Amygdala (tissue), 56 donors: ENCODE data around the gene CBARP.

Source experiments
- DNase-seq, 56 donors: peaks; one replicate each; lab custom pipeline; 2025; lab: John Stamatoyannopoulos, UW

Gene CBARP

DNA sequence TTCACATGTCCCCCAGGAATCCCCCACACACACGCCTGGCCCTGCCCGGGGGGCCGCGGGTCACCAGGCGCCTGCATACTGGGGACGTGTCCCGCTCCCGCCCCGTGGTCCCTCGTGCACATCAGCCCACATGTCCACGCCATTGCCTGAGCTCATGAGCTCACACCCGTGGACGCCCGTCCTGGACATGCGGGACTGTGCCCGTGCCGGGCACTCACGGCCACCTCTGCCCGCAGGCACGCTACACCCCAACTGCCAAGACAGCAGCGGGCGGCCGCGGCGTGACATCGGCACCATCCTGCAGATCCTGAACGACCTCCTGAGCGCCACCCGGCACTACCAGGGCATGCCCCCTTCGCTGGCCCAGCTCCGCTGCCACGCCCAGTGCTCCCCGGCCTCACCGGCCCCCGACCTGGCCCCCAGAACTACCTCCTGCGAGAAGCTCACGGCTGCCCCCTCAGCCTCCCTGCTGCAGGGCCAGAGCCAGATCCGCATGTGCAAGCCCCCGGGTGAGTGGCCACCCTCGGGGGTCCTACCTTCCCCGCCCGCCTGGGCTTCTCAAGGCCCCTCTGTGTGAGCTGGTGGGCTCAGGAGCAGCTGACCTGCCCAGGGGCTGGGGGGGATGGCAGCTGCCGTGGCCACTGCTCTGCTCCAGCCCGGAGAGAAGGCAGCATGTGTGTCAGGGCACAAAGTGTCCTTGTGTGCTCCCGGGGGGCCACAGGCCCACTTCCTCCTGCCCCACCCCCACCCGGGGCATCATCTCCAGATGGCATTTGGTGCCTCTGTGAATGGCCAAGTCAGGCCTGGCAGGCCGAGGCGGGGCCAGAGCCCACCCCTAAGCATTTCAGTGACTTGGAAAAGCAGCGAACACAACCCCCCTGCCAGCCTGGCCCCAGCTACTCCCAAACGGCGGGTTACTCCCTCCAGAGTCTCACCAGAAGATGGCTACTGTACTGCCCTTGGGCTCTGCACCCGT, 17.7 kb upstream of the CBARP start:
- peak in 54 of 56 donors; percentile 26 to 94 (median 81) for DNase-seq

DNA sequence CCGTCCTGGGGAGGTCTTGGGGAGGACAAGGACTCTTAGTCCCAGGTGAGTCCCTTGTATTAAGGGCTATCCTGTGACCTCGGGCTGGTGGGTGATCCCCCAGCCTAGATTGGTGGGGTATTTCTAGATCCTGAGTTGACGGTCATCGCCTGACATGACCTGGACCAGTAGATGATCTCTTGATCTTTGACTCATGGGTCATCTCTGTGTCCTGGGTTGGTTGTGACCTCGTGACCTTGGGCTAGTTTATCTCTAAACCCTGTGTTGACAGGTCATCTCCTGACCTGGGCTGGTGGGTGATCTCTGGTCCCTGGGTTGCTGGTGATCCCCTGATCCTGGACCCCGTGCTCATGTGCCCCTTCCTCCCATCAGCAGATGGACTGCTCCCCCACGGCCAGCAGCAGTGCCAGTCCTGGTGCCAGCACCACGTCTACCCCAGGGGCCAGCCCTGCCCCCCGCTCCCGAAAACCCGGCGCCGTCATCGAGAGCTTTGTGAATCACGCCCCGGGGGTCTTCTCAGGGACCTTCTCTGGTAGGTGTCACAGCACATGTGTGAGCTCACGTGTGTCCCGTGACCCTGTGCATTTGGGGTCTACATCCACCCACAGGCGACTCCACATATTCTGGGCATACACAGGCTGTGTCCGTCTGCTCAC, 16.9 kb upstream of the CBARP start:
- DNase-seq: peak in 1 of 56 donors; percentile 32

DNA sequence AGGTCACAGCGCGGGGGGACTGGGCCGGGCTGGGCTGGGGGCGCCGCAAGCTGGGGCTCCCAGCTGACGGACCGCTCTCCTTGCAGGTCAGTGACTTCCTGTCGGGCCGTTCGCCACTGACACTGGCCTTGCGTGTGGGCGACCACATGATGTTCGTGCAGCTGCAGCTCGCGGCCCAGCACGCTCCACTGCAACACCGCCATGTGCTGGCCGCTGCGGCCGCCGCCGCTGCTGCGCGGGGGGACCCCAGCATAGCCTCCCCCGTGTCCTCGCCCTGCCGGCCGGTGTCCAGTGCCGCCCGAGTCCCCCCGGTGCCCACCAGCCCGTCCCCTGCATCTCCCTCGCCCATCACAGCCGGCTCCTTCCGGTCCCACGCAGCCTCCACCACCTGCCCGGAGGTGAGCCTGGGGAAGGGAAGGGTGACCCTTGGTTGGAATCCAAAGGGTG, 16.3 kb upstream of the CBARP start:
- peak in 32 of 56 donors; percentile 18 to 81 (median 48) for DNase-seq

DNA sequence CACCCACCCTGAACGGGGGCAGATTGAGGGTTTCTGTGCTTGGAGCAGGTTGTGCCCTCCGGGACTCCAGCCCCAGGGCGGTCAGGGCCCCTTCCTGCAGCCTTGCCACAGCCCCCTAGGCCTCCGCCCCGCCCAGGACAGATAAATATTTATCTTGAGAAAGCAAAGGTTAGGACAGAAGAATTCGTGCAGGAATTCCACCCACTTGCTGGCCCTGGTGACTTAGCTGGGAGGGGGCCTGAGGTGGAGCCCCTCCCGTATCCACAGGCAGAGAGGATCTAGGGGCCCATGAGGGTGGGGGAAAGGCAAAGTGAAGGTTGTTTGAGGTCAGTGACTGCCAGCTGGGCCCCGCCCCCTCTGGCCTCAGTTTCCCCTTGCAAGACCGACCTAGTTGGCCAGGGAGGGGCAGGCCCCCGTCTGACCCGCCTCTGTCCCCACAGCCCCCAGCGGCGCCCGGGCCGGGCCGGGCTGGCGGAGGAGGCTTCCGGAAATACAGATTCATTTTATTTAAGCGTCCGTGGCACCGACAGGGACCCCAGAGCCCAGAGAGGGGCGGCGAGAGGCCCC, 15.8 kb upstream of the CBARP start:
- DNase-seq: peak in 2 of 56 donors; percentile 54 to 66

DNA sequence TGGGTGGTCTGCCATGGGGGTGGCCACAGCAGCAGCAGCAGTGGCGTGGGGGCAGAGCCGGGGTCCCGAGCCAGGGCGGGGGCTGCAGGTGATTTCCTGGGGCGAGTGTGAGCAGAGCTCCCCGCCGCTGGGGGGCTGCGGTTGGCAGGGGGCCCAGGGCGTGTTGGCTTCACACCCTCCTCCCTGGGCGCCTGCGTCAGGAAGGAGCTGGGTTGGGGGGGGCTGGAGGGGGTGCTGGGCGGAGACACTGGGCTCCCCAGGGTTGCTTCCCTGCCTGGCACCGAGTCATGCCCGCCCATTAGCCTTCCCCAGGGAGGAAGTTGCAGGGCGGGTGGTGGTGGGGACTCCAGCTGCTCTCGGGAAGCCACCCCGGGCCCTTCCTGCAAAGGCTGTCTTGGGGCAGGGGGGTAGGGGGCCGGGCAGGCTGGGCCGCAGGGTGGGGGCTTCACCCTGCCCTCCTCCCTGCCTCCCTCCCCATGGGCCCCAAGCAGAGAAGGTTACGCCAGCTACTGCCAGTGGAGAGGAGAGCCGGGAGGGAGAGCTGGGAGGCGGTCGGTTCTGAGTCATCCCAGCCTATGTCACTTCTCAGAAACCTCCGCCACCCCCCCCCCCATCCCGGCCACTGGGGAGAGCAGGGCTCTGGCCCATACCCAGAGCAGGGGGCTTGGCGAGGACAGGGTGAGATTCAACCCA, 15.2 kb upstream of the CBARP start:
- DNase-seq: peak; percentile 42 to 98 (median 89)

DNA sequence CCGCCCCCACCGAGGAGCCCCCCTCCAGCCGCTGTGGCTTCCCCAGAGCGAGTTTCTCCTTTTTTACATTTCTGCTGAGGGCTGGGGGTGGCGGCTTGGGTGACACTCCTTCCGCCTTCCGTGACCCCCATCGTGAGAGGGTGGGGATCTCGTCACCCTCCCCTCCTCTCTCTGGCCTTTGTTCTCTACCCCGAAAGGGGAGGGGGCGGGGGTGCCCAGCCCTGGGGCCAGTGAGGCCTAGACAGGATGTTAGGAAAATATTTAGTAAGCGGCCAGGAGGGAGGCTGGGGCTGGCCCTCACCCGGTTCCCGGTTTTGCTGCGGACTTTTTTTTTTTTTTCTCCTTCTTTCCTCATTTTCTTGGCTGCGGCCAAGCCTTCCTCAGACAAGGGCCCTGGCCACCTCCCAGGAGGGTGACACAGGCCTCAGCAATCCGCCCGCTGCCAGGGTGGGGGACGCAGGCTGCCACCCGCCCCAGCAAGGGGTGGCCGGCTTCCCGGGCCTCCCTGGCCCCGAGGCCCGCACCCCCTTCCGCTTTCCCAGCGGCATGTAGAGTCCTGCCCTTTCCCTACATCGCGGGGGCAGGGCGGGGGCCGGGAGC, 14.5 kb upstream of the CBARP start:
- peak in 54 of 56 donors; percentile 68 to 97 (median 85) for DNase-seq

DNA sequence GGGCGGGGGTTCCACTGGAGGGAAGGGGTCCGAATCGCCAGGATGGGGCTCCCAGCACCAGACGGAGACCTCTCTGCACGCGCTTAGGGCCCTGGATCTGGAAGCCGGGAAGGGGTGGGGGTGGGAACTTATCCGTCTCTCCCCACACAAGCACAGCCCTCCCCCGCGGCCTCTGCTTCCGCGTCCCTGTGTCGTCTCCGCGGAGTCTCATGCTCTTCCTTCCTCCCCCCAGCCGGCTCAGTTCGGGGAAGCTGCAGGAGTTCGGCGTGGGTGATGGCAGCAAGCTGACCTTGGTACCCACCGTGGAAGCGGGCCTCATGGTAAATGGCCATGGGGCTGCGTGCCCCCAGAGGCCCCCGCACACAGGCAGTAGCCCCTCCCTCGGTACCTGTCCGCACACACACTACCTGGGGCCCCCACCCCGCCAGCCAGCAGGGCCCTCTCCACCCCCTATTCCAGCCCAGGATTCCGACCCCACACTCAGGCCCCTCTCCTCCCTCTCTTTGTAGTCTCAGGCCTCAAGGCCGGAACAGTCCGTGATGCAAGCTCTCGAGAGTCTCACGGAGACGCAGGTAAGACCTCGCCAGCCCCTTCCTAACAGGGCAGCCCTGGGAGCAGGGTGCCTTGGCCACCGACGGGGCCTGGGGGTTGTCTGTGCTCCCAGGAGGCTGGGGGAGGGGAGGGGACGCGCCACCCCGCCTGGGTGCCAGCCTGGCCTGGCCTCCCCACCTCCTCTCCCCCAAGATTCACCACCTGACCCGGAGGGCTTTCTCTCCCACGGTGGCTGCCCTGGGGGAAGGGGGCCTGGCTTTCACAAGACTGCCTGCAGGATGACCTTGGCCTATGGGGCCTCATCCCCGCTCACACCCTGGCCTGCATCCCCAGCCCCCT, 13.8 kb upstream of the CBARP start:
- DNase-seq: peak in 44 of 56 donors; percentile 27 to 83 (median 54)

DNA sequence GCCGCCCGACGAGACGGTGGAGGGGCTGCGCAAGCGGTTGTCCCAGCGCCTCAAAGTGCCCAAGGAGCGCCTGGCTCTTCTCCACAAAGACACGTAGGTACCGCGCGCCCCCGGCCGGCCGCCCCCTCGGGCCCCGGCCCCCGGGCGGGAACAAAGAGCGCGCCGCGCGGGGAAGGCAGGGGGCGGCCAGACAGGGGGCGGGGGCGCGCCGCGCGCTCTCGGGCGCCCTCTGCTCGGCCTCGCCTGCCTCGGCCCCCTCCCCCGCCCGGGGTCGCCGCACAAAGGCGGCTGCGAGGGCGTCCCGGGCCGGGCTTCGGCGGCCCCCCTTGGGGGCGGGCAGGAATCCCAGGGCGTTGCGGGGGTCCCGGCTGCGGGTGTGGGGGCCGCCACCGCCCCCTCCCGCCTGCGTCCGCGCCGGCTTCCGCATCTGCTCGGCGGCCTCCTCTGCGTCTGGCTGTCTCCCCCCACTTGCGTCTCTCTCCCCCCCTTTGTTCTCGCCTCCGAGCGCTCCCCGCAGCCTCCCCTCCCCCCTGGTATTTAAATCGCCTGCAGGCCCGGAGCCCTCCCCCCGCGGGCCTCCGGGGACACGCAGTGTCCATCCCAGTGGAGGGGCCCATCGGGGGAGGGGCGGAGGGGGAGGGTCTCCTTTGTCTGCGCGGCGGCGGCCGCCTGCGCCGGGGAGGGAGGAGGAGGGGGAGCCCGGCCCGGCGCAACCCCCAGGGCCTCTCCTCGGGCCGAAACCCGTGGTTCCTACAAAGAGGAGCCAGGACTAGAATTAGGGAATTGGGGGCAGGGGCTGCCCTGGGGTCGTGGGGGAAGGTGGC, 12.8 kb upstream of the CBARP start:
- peak in 49 of 56 donors; percentile 19 to 76 (median 47) for DNase-seq

DNA sequence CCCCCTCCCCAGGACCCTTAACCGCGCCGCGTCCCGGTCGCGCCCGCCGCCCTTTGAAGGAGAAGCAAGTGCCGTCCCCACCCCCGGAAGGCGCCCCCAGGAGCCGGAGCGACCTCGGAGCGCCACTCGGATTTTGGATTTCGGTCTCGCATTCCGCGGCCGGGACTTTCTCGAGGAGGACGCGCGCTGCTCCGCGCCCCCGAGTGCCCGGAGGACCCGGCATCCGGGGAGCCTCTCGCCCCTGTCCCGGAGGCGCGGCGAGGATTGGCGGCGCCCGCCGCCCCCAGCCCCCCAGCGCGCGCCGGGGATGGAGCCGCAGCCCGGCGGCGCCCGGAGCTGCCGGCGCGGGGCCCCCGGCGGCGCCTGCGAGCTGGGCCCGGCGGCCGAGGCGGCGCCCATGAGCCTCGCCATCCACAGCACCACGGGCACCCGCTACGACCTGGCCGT, 12.2 kb upstream of the CBARP start:
- no peak for DNase-seq

DNA sequence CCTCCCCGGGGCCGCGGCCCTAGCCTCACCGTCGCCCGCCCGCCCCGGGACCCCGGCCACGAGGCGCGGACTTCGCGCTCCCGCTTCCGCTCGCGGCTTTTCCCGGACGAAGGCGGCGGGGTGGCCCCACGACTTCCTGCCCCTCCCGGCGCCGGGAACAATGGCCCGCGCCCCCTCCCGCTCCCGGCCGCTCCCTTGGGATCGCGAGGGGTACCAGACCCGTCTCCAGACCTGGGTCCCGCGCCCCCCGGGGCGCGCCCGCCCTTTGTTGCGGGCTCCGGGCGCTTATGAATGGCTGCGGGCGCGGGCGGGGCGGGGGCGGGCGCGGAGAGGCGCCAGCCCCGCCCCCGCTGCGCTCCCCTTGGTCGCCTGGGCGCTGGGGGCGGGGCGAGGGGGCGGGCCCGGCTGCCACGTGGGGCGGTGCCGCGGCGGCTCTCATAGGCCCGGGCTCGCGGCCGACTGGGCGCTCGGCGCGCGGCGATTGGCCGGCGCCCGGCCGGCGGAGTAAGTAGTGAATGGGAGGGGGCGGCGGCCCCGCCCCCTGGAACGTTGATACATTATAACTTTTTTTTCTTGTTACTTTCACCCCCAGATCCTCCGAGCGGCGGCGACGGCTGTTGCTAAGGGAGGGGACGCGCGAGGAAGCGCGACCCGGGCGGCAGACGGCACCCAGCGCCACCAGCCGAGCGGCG, 11.6 kb upstream of the CBARP start:
- DNase-seq: peak in 55 of 56 donors; percentile 54 to 95 (median 86)

DNA sequence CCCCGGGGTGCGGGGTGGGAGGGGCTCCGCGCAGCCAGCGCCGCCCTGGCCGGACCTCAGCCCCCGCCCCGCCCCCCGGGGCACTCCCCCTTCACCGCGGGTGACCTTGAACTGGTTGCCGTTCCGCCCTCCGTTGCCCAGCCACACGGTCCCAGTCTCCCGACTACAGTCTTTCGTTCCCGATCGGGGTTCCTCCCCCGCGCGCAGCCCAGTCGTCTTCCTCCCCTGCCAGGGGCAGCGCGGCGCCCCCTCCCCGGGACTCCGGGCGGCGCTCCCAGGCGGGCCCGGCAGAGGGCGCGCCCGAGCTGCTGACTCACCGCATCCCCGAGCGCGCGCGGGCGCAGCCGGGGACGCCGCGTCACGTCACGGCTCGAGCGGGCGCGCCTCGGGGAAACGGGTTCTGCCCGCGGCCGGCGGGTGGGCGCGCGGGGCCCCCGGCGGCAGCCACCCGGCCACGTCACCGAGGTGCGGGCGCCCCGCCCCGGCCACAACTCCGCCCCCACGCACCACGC, 11.0 kb upstream of the CBARP start:
- DNase-seq: peak in 44 of 56 donors; percentile 16 to 89 (median 75)

DNA sequence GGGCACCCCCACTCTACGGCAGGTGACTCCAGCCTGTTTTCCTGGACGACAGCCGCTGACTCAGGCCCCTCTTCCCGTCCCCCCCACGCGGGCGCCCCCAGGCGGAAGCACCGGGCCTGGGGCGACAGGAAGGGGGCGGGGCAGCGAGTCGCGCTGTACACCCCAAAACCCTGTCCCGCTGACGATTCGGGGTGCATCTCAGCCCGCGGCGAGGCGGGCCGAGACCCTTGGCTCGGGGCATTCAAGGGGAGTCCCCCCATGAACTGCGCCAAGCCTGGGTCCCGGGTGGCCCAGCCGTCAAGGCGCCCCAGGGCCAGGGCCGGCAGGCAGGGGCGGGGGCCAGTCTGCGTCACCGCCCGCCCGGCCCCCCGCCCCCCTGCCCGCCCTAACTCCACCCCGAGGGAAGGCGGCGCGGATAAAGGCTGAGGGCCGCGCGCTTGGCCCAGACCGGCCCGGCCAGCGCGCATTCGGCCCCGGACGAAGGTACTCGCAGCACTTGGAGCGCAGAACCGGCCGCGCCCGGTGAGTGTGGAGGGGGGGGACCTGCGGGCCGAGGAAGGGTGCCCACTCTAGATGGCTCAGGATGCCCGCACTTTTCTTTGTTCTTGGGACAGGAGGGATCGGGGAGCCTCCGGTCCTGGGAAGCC, 10.5 kb upstream of the CBARP start, which contains the start of gene MIDN:
Gene MIDN, plus strand, starts transcription at position 445 of the 647 bp plus-strand sequence. CDS start 1,714 bp downstream, outside the sequence.
- peak in 40 of 56 donors; percentile 35 to 89 (median 71) for DNase-seq

DNA sequence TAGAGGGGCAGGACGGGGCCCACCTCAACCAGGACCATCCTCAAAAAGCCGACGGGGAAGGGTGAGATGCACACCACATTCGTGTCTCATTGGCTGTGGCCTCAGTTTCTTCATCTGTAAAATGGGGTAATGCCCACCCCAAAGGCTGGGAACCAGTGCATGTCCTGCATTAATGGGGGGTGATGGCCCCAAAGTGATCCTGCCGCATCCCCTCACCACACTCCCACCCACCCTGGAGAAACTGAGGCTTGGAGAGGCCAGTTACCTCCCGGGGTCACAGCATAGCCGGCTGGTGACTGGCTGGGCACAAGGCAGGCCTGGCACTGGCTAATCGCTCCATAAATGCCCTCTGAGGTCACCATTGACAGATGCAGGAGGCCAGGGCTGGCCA, 9.9 kb upstream of the CBARP start:
- DNase-seq: no peak

DNA sequence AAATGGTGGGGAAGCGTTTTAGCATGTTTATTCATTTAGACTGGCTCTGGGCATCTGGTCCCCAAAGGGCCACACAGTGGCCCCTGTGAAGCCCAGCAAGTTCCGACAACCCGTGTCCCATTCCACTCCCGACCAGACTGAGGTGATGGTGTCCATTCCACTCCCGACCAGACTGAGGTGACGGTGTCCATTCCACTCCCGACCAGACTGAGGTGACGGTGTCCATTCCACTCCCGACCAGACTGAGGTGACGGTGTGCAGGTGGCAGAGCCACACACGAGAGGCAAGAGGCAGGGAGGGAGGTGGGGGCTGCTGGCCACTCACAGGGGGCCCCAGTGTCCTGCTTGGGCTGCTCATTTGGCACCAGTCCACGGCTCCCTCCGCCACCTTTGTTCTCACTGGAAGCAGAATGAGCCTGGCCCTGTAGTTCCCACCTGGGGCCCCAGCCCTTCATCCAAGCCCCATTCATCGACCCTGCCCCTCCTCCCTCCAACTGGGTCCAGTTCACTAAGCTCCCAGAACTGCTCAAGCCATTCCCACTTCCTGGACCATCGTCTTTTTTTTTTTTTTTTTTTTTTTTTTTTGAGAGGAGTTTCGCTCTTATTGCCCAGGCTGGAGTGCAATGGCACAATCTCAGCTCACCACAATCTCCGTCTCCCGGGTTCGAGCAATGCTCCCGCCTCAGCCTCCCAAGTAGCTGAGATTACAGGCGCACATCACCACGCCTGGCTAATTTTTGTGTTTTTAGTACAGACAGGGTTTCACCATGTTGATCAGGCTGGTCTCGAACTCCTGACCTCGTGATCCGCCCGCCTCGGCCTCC, 8.7 kb upstream of the CBARP start:
- DNase-seq: peak in 2 of 56 donors; percentile 36 to 46

DNA sequence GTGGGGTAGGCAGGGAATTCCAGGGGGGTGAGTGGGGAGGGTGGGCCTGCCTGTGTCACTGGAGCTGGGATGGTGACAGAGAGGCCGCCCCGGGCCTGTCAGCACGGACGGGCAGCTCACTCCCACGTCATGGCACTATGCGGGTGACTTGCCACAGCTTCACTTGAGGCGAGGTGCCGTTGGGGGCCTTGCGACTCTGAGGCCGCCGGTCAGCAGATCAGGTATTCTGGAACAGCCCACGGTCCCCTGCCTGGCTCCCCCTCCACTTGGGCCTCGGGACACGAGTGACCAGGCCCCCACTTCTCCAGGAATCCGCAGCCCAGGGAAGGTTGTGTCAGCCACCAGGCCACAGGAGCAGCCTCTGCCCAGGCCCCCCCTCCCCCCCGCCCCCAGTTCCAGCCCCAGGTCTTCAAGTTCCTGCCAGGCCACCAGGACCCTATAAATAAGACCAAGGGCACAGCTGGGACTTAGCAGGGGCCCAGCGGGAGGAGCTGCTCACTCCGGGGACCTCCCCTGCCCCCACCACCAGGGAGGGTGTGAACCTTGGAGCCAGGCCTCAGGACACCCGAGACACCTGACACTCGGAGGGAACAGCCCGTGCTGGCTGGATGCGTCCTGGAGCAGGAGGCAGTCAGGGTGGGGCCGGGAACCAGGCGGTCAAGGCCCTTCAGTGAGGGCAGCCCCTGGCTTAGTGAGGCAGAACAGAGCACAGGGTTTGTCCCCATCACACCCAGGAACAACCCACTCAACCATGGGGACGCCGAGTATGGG, 7.9 kb upstream of the CBARP start:
- peak in 1 of 56 donors; percentile 57 for DNase-seq
